Stomach smooth muscle (tissue), 2 donors: ENCODE results near the gene NR4A1.

Source experiments
- H3K27ac ChIP-seq: one replicate; pipeline ENCODE4 v1.7.0; 2013; ENCODE audit warnings: mild to moderate bottlenecking, low read length, inconsistent platforms
- H3K27me3 ChIP-seq, 2 donors: one replicate each; pipeline ENCODE4 v1.7.0; 2013; ENCODE audit warnings: low read length in 2 of 2; ENCODE audit not compliant: insufficient read depth in 2 of 2, control insufficient read depth in 1 of 2
- H3K36me3 ChIP-seq, 2 donors: one replicate each; pipeline ENCODE4 v1.7.0; 2013; ENCODE audit warnings: low read length in 2 of 2; ENCODE audit not compliant: control insufficient read depth in 2 of 2, insufficient read depth in 2 of 2
- H3K4me1 ChIP-seq: one replicate; pipeline ENCODE4 v1.7.0; 2013; ENCODE audit warnings: low read length; ENCODE audit not compliant: control insufficient read depth, insufficient read depth
- H3K4me3 ChIP-seq, 2 donors: one replicate each; pipeline ENCODE4 v1.7.0; 2013; ENCODE audit warnings: low read length in 2 of 2
- H3K9ac ChIP-seq, 2 donors: one replicate each; pipeline ENCODE4 v1.7.0; 2013; ENCODE audit warnings: low read length in 2 of 2, mild to moderate bottlenecking in 1 of 2
- H3K9me3 ChIP-seq, 2 donors: one replicate each; pipeline ENCODE4 v1.7.0; 2013; ENCODE audit warnings: low read length in 2 of 2; ENCODE audit not compliant: control insufficient read depth in 2 of 2
- donor health status: healthy.
- donor health status: Pancreatic carcinoma.

The NR4A1 gene

GRCh38 chr12:52009081-52009751 is 42.0 kb upstream of the NR4A1 start:
- H3K9ac ChIP-seq: no peak overlapping the region
- peaks cover 0 to 3% of the 10 kb centered on the region in 2 donors for H3K36me3 ChIP-seq
- no peaks in the 10 kb centered on the region for H3K9me3 ChIP-seq
- H3K27ac ChIP-seq: peak overlapping the region; percentile 67
- H3K4me3 ChIP-seq: peak overlapping the region; percentile 28 to 58
- peaks cover 36% of the 10 kb centered on the region for H3K4me1 ChIP-seq
- H3K27me3 ChIP-seq: peaks cover 19 to 24% of the 10 kb centered on the region in 2 donors

- Histone ChIP-seq H3K36me3 (peaks cover 0 to 4% of the 10 kb centered on the region in 2 donors), H3K4me3 (peak overlapping the region in 1 of 2 donors; percentile 49), H3K27me3 (peaks cover 14 to 24% of the 10 kb centered on the region in 2 donors), H3K27ac (peak overlapping the region; percentile 67), H3K4me1 (peaks cover 35% of the 10 kb centered on the region), H3K9ac (no peak overlapping the region), H3K9me3 (no peaks in the 10 kb centered on the region)
Measured at GRCh38 chr12:52010152-52010622, 41.1 kb upstream of the NR4A1 start.

- Histone ChIP-seq H3K4me1 (peaks cover 34% of the 10 kb centered on the region), H3K9me3 (no peaks in the 10 kb centered on the region), H3K27me3 (peaks cover 7 to 16% of the 10 kb centered on the region in 2 donors), H3K27ac (peak overlapping the region; percentile 37), H3K9ac (peak overlapping the region in 1 of 2 donors; percentile 9), H3K36me3 (peaks cover 0 to 4% of the 10 kb centered on the region in 2 donors), H3K4me3 (peak overlapping the region in 1 of 2 donors; percentile 49)
Measured at GRCh38 chr12:52010692-52011601, 40.3 kb upstream of the NR4A1 start.

GRCh38 chr12:52011602-52012214 is 39.5 kb upstream of the NR4A1 start:
- Histone ChIP-seq H3K4me1 (peaks cover 29% of the 10 kb centered on the region), H3K27me3 (peaks cover 2 to 9% of the 10 kb centered on the region in 2 donors), H3K27ac (no peak overlapping the region), H3K36me3 (peaks cover 0 to 4% of the 10 kb centered on the region in 2 donors), H3K9me3 (no peaks in the 10 kb centered on the region), H3K4me3 (no peak overlapping the region), H3K9ac (no peak overlapping the region)

- Histone ChIP-seq H3K27ac (no peak overlapping the region), H3K36me3 (peaks cover 0 to 4% of the 10 kb centered on the region in 2 donors), H3K4me3 (no peak overlapping the region), H3K9me3 (no peaks in the 10 kb centered on the region), H3K27me3 (no peaks in the 10 kb centered on the region), H3K9ac (no peak overlapping the region), H3K4me1 (peaks cover 19% of the 10 kb centered on the region)
Measured at GRCh38 chr12:52013626-52014310, 37.5 kb upstream of the NR4A1 start.

- H3K27ac ChIP-seq: no peak overlapping the region
Measured at GRCh38 chr12:52014567-52015530, 36.4 kb upstream of the NR4A1 start.

DNA sequence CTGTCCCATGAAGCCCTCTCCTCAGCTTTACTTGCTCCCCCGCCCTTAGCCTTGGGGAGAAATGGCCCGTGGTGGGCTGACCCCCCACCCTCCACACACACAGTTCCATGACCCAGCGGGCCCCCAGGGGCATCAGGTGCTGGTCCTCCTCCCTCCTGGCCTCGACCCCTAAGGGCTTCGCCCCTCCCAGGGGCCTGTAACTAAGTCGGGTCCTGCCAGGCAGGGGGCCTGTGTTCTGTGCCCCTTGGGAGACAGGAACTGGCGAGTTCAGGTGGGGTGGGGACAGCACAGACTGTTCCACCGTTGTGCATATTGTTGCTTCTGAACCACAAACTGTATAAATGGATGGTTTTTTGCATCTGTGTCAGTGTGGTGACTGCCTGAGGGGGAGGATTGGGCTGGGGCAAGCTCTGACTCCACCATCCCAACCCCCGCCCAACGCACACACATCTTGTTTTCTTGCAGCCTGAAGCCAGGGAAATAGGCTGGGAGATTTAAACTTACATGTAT is 35.7 kb upstream of the NR4A1 start:
- Histone ChIP-seq H3K36me3 (peaks cover 0 to 4% of the 10 kb centered on the region in 2 donors), H3K9me3 (no peaks in the 10 kb centered on the region), H3K4me1 (peaks cover 10% of the 10 kb centered on the region), H3K9ac (no peak overlapping the region), H3K4me3 (no peak overlapping the region), H3K27me3 (no peaks in the 10 kb centered on the region), H3K27ac (no peak overlapping the region)

More at GRCh38 chr12:52014567-52015530, 36.4 kb upstream of the NR4A1 start:
- no peak overlapping the region for H3K9ac ChIP-seq
- H3K9me3 ChIP-seq: no peaks in the 10 kb centered on the region
- no peaks in the 10 kb centered on the region for H3K27me3 ChIP-seq
- peaks cover 0 to 4% of the 10 kb centered on the region in 2 donors for H3K36me3 ChIP-seq
- H3K4me3 ChIP-seq: no peak overlapping the region
- H3K4me1 ChIP-seq: peaks cover 14% of the 10 kb centered on the region

GRCh38 chr12:52018433-52019112 is 32.7 kb upstream of the NR4A1 start:
- Histone ChIP-seq H3K27me3 (peaks cover 0 to 9% of the 10 kb centered on the region in 2 donors), H3K4me1 (peaks cover 7% of the 10 kb centered on the region), H3K9me3 (no peaks in the 10 kb centered on the region), H3K27ac (no peak overlapping the region), H3K4me3 (no peak overlapping the region), H3K36me3 (peaks cover 0 to 2% of the 10 kb centered on the region in 2 donors), H3K9ac (no peak overlapping the region)
